SK-N-SH treated with all-trans-retinoic acid at 6 μM for 48 hours (cell line): Measurements from ENCODE around the gene SCYGR1.

ENCODE experiments used
- ARNTL ChIP-seq: fragments of 450-650 bp; formaldehyde crosslinking; IDR thresholded peaks from 2 replicates; pipeline ENCODE4 v1.5.0; 2020; ENCODE audit warnings: low read depth, mild to moderate bottlenecking, moderate library complexity, borderline replicate concordance
- CSDC2 ChIP-seq: fragments of 250-450 bp; sonication (Bioruptor Pico); IDR thresholded peaks from 2 replicates; pipeline ENCODE4 v1.5.0; 2020; ENCODE audit warnings: mild to moderate bottlenecking, moderate library complexity
- ESRRG ChIP-seq: fragments of 250-450 bp; sonication (Bioruptor Pico); IDR thresholded peaks from 2 replicates; pipeline ENCODE4 v1.6.1; 2021; ENCODE audit warnings: mild to moderate bottlenecking
- ISL1 ChIP-seq: fragments of 250-450 bp; sonication (Bioruptor Pico); IDR thresholded peaks from 2 replicates; pipeline ENCODE4 v2.1.2; 2022; ENCODE audit warnings: mild to moderate bottlenecking, moderate library complexity
- PPARA ChIP-seq: fragments of 250-450 bp; sonication (Bioruptor Pico); IDR thresholded peaks from 2 replicates; pipeline ENCODE4 v1.5.0; 2020; ENCODE audit warnings: mild to moderate bottlenecking, borderline replicate concordance
- RARB ChIP-seq: fragments of 250-450 bp; sonication (Bioruptor Pico); IDR thresholded peaks from 2 replicates; pipeline ENCODE4 v1.8.0; 2021; ENCODE audit warnings: mild to moderate bottlenecking, moderate library complexity
- ZNF8 ChIP-seq: fragments of 450-650 bp; formaldehyde crosslinking; IDR thresholded peaks from 2 replicates; pipeline ENCODE4 v1.5.0; 2020; ENCODE audit warnings: mild to moderate bottlenecking, moderate library complexity
- TF ChIP-seq, protein P1 (sequence below): fragments of 250-450 bp; sonication (Bioruptor Pico); IDR thresholded peaks from 2 replicates; pipeline ENCODE4 v1.5.1; 2021; ENCODE audit warnings: mild to moderate bottlenecking, moderate library complexity

- no peak for TF ChIP-seq ESRRG (CRISPR knock-in tag)
- TF ChIP-seq, protein P1, sequence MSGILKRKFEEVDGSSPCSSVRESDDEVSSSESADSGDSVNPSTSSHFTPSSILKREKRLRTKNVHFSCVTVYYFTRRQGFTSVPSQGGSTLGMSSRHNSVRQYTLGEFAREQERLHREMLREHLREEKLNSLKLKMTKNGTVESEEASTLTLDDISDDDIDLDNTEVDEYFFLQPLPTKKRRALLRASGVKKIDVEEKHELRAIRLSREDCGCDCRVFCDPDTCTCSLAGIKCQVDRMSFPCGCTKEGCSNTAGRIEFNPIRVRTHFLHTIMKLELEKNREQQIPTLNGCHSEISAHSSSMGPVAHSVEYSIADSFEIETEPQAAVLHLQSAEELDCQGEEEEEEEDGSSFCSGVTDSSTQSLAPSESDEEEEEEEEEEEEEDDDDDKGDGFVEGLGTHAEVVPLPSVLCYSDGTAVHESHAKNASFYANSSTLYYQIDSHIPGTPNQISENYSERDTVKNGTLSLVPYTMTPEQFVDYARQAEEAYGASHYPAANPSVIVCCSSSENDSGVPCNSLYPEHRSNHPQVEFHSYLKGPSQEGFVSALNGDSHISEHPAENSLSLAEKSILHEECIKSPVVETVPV (CRISPR knock-in tag), result no peak
- no peak for TF ChIP-seq ZNF8
- TF ChIP-seq ISL1, result no peak
- TF ChIP-seq ARNTL, result no peak
- no peak for TF ChIP-seq CSDC2 (CRISPR knock-in tag)
- no peak for TF ChIP-seq PPARA (CRISPR knock-in tag)
- no peak for TF ChIP-seq RARB (CRISPR knock-in tag)
Observed at GRCh38 chr2:227420087-227421052, 32.6 kb upstream of the SCYGR1 start.
